A673 (cell line): ENCODE results near the gene RASD2.

Source experiments
- EZH2 ChIP-seq: fragments of 200-600 bp; sonication (generic); IDR thresholded peaks from 2 replicates; pipeline ENCODE4 v1.6.1; 2017; ENCODE audit warnings: borderline replicate concordance, low read depth, mild to moderate bottlenecking, mixed read lengths, antibody characterized with exemption, low read length; ENCODE audit not compliant: poor library complexity, severe bottlenecking
- TF ChIP-seq, protein P1 (sequence below): fragments of 300-800, 200-600 bp; sonication (generic); conservative IDR thresholded peaks from 2 replicates; pipeline ENCODE4 v1.5.1; 2017; ENCODE audit warnings: low read depth, mild to moderate bottlenecking, antibody characterized with exemption, low read length, moderate library complexity, mixed read lengths

GRCh38 chr22:35552846-35553245, 12.2 kb downstream of the RASD2 start:
- TF ChIP-seq, protein P1, sequence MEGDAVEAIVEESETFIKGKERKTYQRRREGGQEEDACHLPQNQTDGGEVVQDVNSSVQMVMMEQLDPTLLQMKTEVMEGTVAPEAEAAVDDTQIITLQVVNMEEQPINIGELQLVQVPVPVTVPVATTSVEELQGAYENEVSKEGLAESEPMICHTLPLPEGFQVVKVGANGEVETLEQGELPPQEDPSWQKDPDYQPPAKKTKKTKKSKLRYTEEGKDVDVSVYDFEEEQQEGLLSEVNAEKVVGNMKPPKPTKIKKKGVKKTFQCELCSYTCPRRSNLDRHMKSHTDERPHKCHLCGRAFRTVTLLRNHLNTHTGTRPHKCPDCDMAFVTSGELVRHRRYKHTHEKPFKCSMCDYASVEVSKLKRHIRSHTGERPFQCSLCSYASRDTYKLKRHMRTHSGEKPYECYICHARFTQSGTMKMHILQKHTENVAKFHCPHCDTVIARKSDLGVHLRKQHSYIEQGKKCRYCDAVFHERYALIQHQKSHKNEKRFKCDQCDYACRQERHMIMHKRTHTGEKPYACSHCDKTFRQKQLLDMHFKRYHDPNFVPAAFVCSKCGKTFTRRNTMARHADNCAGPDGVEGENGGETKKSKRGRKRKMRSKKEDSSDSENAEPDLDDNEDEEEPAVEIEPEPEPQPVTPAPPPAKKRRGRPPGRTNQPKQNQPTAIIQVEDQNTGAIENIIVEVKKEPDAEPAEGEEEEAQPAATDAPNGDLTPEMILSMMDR = no peak
- TF ChIP-seq EZH2 = no peak
